PC-9 (cell line): ENCODE measurements around the gene XIRP1.

Source experiments
- EZH2 ChIP-seq: fragments of 200-600 bp; sonication (generic); IDR thresholded peaks from 2 replicates; pipeline ENCODE4 v1.8.0; 2017; ENCODE audit warnings: antibody characterized with exemption, low read depth
- TF ChIP-seq, protein P1 (sequence below): fragments of 200-600 bp; sonication (generic); conservative IDR thresholded peaks from 2 replicates; pipeline ENCODE4 v1.6.1; 2017; ENCODE audit warnings: mixed run types, antibody characterized with exemption, mild to moderate bottlenecking, moderate library complexity

- TF ChIP-seq, protein P1, sequence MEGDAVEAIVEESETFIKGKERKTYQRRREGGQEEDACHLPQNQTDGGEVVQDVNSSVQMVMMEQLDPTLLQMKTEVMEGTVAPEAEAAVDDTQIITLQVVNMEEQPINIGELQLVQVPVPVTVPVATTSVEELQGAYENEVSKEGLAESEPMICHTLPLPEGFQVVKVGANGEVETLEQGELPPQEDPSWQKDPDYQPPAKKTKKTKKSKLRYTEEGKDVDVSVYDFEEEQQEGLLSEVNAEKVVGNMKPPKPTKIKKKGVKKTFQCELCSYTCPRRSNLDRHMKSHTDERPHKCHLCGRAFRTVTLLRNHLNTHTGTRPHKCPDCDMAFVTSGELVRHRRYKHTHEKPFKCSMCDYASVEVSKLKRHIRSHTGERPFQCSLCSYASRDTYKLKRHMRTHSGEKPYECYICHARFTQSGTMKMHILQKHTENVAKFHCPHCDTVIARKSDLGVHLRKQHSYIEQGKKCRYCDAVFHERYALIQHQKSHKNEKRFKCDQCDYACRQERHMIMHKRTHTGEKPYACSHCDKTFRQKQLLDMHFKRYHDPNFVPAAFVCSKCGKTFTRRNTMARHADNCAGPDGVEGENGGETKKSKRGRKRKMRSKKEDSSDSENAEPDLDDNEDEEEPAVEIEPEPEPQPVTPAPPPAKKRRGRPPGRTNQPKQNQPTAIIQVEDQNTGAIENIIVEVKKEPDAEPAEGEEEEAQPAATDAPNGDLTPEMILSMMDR, result no peak
- TF ChIP-seq EZH2, result no peak
Measured at GRCh38 chr3:39185959-39186691, 6.3 kb downstream of the XIRP1 start.
